OCI-LY7 (cell line): ENCODE measurements around the gene MT1A. TPM values are rescaled to one million over a fixed set of nuclear protein-coding genes. Genes with fewer than 3 reads are reported as not detected.

Source experiments
- BruUV-seq: library from RNA; stranded (reverse); fragments of 400-500 nt; replicated peaks from 2 replicates; lab custom pipeline; 2021; lab: Mats Ljungman, UMichigan
- CTCF ChIA-PET: fragments of 300-600 bp; sonication (Branson Sonifier 250); formaldehyde crosslinking; loops from one replicate; lab custom pipeline; 2022; ENCODE audit warnings: antibody characterized with exemption; ENCODE audit not compliant: unreplicated experiment; lab: Charles Lee
- POLR2A ChIA-PET: fragments of 300-600 bp; sonication (Branson Sonifier 250); formaldehyde crosslinking; loops from one replicate; lab custom pipeline; 2022; ENCODE audit warnings: antibody characterized with exemption; lab: Charles Lee
- DNase-seq: peaks from one replicate; pipeline ENCODE4 v3.0.0-alpha.2; 2015; ENCODE audit warnings: low spot score
- H2AFZ ChIP-seq: fragments of 200-600 bp; sonication (generic), shearing (Covaris generic); 2 replicates; pipeline ENCODE4 v1.6.1; 2014; ENCODE audit warnings: mild to moderate bottlenecking, antibody characterized with exemption, low read length, moderate library complexity
- H3K27ac ChIP-seq: fragments of 200-600 bp; sonication (generic); 2 replicates; pipeline ENCODE4 v1.5.1; 2014; ENCODE audit warnings: mixed run types, low read depth, mild to moderate bottlenecking, moderate library complexity, low read length, inconsistent platforms; ENCODE audit not compliant: poor library complexity, severe bottlenecking
- H3K36me3 ChIP-seq: fragments of 200-600 bp; sonication (generic); 2 replicates; pipeline ENCODE4 v1.6.1; 2014; ENCODE audit warnings: mild to moderate bottlenecking, antibody characterized with exemption, low read length, moderate library complexity, mixed read lengths; ENCODE audit not compliant: insufficient read depth
- H3K4me1 ChIP-seq: fragments of 200-600 bp; sonication (generic); 2 replicates; pipeline ENCODE4 v1.5.1; 2014; ENCODE audit warnings: mild to moderate bottlenecking, low read length; ENCODE audit not compliant: insufficient read depth, poor library complexity, severe bottlenecking
- H3K4me2 ChIP-seq: fragments of 200-600 bp; sonication (generic); 2 replicates; pipeline ENCODE4 v1.6.1; 2014; ENCODE audit warnings: mild to moderate bottlenecking, low read length
- H3K4me3 ChIP-seq: fragments of 200-600 bp; sonication (generic); 2 replicates; pipeline ENCODE4 v1.5.1; 2014; ENCODE audit warnings: mild to moderate bottlenecking, low read depth, low read length; ENCODE audit not compliant: poor library complexity, severe bottlenecking
- H3K79me2 ChIP-seq: fragments of 200-600 bp; sonication (generic); 2 replicates; pipeline ENCODE4 v1.6.1; 2016; ENCODE audit warnings: low read depth, mild to moderate bottlenecking, low read length, moderate library complexity, mixed read lengths; ENCODE audit not compliant: insufficient read depth
- H3K9me2 ChIP-seq: fragments of 200-600 bp; sonication (generic); 2 replicates; pipeline ENCODE4 v1.6.1; 2016; ENCODE audit warnings: mild to moderate bottlenecking, low read length, mixed read lengths; ENCODE audit not compliant: insufficient read depth
- H3K9me3 ChIP-seq: fragments of 200-600 bp; sonication (generic); 2 replicates; pipeline ENCODE4 v1.6.1; 2014; ENCODE audit warnings: mild to moderate bottlenecking, mixed run types, low read length, mixed read lengths
- H4K20me1 ChIP-seq: fragments of 200-600 bp; sonication (generic); 2 replicates; pipeline ENCODE4 v1.6.1; 2014; ENCODE audit warnings: mild to moderate bottlenecking, antibody characterized with exemption, low read length, moderate library complexity, mixed read lengths; ENCODE audit not compliant: insufficient read depth
- EZH2phosphoT487 ChIP-seq: fragments of 200-600 bp; sonication (generic); IDR thresholded peaks from 2 replicates; pipeline ENCODE4 v1.6.1; 2018; ENCODE audit warnings: low read depth, borderline replicate concordance, mild to moderate bottlenecking, mixed run types, antibody characterized with exemption, low read length, moderate library complexity, mixed read lengths
- intact Hi-C: fragments of 100-400 bp; cut with micrococcal nuclease; formaldehyde crosslinking; loops from one replicate; pipeline ENCODE4 v1.10.0; 2022; ENCODE audit not compliant: unreplicated experiment
- total RNA-seq, 2 experiments: library from RNA; depleted of rRNA in 1 of 2; stranded (reverse); fragments of >200 nt in 1 of 2; shearing (Covaris generic) in 1 of 2; gene quantifications; 2 replicates each; pipeline ENCODE4 v1.2.3, GENCODE V29; 2014 to 2022
- TF ChIP-seq, protein P1 (sequence below): fragments of 200-600 bp; sonication (generic); conservative IDR thresholded peaks from 2 replicates; pipeline ENCODE4 v1.5.1; 2014; ENCODE audit warnings: mild to moderate bottlenecking, antibody characterized with exemption, low read length, moderate library complexity, mixed read lengths

Gene MT1A
- total RNA-seq, 2 experiments from 2014 or later, result not detected

DNA sequence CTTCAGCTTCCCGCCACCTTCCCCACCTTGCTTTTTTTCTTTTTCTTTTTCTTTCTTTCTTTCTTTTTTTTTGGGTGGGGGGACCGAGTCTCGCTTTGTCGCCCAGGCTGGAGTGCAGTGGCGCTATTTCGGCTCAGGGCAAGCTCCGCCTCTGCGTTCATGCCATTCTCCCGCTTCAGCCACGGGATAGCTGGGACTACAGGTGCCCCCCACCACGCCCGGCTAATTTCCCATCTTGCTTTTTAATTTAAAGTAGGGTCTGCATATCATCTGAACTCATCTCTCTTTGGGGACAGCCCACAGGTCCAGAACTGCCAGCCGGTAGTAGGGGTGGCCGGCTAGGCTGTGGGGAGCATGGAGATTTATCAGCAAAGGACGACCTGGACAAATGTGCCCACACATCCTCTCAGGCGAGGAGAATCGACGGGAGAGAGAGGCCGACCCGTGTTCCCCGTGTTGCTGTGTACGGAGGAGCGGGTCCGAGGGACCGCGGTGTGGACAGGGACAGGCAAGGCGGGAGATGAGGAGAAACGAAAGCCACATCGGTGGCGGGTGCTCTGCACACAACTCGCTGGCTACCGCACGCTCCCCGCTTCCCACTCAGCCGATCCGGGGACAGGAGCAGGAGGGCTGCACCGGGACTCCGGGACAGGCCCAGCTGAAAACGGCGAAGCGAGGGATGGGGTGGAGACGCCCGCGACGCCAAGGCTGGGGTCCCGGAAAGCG, 3.6 kb upstream of the MT1A start:
- Histone ChIP-seq H3K4me1 (peaks cover 7% of the 10 kb centered on the region), H3K9me3 (no peaks in the 10 kb centered on the region), H3K9me2 (no peaks in the 10 kb centered on the region), H3K4me3 (no peak overlapping the region), H4K20me1 (no peaks in the 10 kb centered on the region), H3K4me2 (no peak overlapping the region), H2AFZ (no peak overlapping the region), H3K36me3 (no peaks in the 10 kb centered on the region), H3K79me2 (no peaks in the 10 kb centered on the region), H3K27ac (no peak overlapping the region)
- intact Hi-C loops, result no loop called here
- TF ChIP-seq, protein P1, sequence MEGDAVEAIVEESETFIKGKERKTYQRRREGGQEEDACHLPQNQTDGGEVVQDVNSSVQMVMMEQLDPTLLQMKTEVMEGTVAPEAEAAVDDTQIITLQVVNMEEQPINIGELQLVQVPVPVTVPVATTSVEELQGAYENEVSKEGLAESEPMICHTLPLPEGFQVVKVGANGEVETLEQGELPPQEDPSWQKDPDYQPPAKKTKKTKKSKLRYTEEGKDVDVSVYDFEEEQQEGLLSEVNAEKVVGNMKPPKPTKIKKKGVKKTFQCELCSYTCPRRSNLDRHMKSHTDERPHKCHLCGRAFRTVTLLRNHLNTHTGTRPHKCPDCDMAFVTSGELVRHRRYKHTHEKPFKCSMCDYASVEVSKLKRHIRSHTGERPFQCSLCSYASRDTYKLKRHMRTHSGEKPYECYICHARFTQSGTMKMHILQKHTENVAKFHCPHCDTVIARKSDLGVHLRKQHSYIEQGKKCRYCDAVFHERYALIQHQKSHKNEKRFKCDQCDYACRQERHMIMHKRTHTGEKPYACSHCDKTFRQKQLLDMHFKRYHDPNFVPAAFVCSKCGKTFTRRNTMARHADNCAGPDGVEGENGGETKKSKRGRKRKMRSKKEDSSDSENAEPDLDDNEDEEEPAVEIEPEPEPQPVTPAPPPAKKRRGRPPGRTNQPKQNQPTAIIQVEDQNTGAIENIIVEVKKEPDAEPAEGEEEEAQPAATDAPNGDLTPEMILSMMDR, result no peak
- TF ChIP-seq EZH2phosphoT487, result no peak
- DNase-seq, result no peak
- ChIA-PET POLR2A (no interaction called here), CTCF (no interaction called here)
- BruUV-seq, result no TSS peak

DNA sequence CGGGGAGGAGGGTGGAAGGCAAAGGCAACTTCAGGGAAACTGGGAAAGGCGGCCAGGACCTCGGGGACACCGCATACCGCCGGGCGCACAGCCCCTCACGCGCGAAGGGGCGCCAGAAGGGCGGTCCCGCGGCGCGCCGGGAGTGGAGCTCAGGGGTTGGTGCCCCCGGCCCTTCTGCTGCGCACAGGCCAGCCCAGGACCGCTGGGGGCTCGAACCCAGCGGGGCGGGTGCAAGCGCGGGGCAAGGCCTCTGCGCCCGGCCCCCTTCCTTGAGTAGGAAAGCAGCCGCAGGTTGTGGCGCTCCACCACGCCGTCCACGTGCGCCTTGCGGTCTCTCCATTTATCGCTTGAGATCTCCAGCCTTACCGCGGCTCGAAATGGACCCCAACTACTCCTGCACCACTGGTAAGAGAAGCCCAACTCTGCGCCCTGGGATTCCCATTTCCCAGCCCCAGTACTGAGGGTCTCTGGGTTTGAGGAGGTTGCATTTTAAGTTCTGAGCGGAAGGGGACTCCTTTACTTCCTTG, 3.0 kb upstream of the MT1A start:
- Histone ChIP-seq H2AFZ (no peak overlapping the region), H3K27ac (no peak overlapping the region), H4K20me1 (no peaks in the 10 kb centered on the region), H3K36me3 (no peaks in the 10 kb centered on the region), H3K9me2 (no peaks in the 10 kb centered on the region), H3K9me3 (no peaks in the 10 kb centered on the region), H3K4me2 (no peak overlapping the region), H3K4me3 (no peak overlapping the region), H3K4me1 (peaks cover under 1% of the 10 kb centered on the region), H3K79me2 (no peaks in the 10 kb centered on the region)
- CTCF ChIA-PET, result no interaction called here
- intact Hi-C loops, result no loop called here
- BruUV-seq, result no TSS peak
- TF ChIP-seq, protein P1, result no peak
- no peak for TF ChIP-seq EZH2phosphoT487
- POLR2A ChIA-PET, result no interaction called here
- DNase-seq, result no peak
